HG03175 (cell line): ENCODE results near the gene EDEM1.
"Not testable (repeated sequence)": the region's sequence is repeated elsewhere in the genome, so short reads cannot be mapped to it uniquely, and the experiment has no call there.

ENCODE experiments used
- ATAC-seq: cut with Tn5 transposase; IDR thresholded peaks from one replicate; pipeline ENCODE4 v1.9.1; 2021; ENCODE audit warnings: mild to moderate bottlenecking, moderate library complexity; ENCODE audit not compliant: unreplicated experiment

EDEM1 gene

DNA sequence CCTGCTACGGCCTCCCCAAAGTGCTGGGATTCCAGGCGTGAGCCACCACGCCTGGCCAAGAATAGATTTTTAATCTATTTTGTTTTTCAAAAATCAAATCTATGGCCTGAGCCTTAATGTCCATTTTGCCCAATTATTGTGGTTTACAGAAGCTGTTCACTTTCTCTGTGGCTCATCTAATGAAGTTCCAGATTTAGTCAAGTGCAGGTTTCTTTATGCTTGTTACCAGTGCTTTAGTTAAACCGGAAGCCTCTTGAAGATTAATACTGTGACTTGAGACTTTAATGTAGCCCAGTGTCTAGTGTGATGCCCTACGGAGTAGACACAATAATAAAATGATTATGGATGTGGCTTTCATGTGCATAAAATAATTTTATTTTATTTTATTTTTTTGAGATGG, 16.5 kb upstream of the EDEM1 start:
- ATAC-seq, result no peak

DNA sequence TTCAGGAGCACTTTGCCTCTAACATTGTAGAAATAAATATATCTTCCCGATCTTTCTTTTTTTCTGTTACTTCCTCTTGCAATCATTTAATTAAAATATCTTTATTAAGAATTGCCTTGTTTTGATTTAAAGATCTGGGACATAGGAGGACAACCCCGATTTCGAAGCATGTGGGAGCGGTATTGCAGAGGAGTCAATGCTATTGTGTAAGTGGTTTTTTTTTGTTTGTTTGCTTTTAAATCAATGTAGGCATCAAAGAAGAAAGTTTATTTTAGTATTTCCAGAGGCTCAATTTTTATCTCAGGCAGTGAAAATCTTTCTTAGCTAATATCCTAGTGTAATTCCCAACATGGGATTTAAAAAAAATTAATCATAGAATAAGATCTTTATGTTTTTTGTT, 15.5 kb upstream of the EDEM1 start:
- no peak for ATAC-seq

DNA sequence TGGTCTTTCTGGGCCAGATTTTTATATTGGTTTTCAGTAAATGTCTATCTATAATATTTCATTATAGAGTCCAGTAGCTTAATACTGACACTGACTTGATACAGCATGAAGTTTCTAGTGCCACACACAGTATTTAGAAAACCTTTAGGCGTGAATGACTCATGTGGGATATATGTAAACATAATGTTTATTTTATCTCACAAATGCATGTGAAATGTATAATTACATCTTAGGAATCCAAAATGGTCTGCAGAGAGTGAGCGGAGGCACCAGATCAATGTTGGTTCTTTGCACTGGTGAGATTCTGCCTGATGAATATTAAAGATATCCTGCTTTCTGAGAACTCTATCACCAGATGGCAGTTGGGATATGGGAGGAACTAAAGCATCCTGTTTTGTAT, 8.5 kb upstream of the EDEM1 start:
- ATAC-seq, result not testable (repeated sequence)

DNA sequence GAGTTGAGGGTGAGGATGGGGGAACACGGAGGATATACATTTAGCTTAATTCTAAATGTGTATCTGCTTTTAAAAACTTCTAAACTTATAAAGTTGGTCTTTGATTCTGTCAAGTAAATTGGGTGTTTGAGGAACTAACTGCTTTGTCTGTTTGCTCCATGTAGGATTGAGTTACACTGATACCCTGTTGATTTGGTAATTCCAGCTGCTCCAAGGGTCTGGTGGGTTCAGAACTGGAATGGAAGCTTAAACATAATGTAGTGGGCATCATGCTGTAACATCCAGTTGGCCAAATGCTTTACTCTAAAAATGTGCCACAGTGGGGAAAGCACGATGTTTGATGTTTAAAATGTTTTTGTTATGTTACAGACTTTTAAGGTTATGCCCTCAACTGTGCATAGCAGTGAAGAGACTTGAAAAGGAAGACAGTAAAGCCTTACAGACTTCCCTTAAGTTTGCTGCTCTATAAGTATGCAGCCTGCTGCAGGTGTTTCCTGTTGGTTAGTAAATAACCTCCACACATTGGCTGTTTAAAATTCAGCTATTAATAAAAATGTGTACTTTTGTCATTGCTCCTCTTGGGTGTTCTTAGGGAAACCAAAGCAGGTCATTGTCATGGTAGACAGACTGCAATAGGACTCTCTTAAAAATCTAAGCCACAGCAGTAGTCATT, 5.9 kb upstream of the EDEM1 start:
- peak; percentile 78 for ATAC-seq

DNA sequence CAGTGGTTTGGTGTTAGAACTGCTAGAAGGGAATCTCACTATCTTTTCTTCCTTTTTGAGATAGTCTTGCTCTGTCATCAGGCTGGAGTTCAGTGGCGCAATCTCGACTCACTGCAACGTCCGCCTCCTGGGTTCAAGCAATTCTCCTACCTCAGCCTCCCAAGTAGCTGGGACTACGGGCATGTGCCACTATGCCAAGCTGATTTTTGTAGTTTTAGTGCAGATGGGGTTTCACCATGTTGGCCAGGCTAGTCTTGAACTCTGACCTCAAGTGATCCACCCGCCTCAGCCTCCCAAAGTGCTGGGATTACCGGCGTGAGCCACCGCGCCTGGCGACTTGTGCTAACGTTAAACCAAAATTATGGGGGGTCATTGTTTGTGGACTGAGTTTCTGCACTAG, 3.8 kb upstream of the EDEM1 start:
- ATAC-seq, result not testable (repeated sequence)

DNA sequence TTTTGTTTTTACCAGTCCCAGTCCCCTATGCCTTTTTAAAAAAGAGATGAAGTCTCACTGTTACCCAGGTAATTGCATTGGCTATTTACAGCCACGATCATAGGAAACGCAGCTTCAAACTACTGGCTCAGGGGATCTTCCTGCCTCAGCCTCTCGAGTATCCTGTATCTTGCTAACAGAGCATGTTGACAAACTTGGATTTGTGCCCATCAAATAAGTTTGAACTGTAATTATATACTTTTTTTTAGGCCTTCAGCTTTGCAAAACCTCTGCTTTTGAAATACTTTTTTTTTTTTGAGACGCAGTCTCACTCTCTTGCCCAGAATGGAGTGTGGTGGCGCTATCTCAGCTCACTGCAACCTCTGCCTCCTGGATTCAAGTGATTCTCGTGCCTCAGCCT, 3.0 kb upstream of the EDEM1 start:
- ATAC-seq, result no peak

DNA sequence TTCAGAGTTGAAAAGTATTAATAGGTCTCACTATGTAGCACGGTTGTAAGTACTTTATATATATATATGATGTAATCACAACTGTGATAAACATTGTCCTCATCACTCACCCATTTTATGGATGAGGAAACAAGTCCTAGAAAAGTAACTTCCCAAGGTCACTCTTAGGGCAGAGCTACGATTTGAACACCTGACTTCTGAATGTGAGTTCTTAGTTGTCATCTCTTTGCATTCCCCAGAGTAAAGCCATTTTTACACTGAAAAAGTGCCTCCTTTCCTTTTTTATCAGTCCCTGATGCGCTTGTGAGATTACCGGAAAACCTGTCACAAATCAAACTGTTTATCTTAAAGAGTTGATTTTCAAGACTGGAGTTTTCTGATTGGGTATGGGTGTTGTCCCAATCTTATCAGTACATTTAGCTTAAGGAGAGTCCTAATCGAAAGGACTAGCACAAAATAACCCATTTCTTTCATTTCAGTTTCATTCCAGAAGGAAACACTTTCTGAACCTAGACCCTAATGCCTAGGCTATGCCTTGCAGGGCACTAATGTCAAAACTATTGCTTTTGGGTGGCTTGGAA, 2.3 kb upstream of the EDEM1 start:
- ATAC-seq, result no peak

DNA sequence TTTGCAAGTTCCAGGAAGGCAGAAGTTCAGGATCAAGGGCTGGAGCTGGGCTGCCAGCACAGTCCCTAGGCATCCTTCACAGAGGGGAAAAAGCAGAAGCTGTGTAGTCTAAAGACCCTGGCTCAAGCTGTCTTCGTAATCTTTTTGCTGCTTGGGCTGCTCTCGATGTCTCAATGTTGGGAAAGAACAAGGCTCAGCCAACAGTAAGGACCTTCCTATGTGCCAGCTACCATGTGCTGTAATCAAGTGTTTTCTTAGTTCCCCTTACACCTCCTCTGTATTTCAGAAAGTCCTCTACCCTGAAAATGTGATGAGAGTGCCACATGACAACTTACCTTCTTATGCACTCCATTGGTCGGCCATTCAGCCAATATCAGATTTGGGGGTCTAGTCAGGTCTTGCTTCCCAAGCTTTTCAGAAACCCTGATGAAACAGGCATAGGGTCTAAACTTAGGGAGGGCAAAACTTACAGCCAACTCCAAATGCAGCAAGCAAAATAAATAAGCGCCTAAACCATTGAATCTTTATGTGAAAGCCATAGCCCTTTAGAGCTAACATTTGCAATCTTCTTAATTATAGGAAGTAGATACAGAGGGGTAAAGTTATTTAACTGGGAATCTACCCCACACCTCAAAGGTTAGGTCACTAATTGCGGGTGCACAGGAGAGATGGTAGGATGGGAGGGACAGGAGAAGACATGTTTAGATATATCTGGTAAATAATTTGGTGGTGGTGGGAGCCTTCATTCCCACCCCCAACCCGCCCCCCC, 1.2 kb upstream of the EDEM1 start:
- no peak for ATAC-seq

DNA sequence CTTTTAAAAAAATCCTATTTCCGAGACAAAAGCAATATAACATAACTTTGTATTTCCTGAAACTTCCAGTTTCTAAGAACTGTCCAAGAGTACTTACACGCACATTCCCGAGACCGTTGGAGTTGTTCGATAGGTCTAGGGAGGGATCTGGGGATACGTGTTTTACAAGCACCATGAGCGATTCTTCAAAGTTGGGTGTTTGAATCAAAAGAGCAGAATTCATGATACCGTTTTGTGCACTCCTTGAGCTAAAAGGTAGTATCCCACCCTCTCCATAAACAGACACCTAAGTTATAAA, 700 bp upstream of the EDEM1 start:
- ATAC-seq, result no peak

DNA sequence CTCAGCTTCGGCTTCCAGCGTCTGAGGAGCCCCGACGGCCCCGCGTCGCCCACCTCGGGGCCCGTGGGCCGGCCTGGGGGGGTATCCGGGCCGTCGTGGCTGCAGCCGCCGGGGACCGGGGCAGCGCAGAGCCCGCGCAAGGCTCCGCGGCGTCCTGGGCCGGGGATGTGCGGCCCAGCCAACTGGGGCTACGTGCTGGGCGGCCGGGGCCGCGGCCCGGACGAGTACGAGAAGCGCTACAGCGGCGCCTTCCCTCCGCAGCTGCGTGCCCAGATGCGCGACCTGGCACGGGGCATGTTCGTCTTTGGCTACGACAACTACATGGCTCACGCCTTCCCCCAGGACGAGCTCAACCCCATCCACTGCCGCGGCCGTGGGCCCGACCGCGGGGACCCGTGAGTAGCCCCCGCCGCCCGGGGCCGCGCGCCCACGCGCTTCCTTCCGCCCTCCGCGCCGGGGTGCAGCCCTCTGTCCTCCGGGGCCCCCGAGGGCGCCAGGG, 462 bp downstream of the EDEM1 start:
- peak; percentile 22 for ATAC-seq

DNA sequence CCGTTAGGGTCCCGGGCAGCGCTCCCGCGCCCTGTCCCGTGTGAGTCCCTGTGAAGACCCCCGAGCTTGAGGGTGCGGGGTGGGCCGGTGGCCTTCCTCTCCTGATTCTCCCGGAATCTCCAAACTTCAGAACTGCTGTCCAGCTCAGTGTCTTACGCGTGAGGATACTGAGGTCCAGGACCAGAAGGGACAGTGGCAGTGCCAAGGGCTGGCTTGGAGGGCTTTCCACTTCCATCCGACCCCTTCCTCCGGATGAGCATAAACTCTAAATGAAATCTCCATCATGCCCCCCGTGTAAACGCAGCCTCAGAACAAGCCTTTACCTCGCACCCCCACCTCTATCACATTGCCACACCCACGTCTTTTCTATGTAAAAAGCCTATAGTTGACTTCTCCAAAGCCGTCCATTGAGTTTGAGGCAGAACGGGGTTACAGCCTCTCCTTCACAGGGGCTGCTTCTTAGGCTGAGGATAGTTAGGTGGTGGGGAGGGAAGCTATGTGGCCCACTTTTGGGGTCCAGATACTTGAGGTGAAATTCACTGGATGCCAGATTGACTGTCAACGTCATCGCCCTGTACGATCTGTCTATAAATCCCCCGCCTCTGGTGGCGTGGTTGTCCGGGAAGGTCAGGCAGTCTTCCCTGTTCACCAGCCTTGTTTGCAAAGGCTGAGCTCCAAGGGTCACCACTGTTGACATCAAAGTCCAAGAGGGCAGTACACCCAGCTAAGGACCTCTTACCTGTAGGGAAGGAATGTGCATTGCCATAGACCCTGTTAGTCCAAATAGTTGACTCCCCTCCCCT, 1.1 kb downstream of the EDEM1 start:
- ATAC-seq, result peak; percentile 9

DNA sequence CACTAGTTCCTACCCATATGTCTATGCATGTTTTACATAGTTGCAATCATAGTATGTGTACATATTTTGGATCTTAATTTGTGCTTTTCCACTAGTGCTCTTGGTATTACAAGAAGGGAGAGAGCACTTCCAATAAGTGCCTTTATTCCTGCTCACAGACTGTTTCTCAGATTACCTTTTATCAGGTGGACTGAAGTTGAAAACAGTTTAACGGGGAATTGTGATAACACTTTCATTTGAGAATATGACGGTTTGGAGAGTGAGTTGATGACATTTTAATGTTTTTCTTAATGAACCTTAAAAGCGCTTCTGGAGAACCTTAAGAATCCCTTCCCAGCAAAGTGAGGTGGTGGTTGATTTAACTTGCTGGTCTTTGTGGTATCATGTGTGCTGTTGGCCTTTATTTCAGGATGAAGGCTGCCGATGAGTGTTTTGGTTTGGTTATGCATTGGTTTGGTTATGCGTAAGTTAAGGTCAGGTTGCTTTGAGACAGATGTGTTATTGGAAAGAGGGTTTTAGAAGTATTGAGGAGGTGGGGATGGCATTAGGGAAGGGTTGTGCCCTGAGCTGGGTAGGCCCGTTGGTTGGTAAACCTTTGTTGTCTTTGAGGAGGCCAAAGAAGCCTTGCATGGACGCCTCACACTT, 2.8 kb downstream of the EDEM1 start:
- no peak for ATAC-seq

DNA sequence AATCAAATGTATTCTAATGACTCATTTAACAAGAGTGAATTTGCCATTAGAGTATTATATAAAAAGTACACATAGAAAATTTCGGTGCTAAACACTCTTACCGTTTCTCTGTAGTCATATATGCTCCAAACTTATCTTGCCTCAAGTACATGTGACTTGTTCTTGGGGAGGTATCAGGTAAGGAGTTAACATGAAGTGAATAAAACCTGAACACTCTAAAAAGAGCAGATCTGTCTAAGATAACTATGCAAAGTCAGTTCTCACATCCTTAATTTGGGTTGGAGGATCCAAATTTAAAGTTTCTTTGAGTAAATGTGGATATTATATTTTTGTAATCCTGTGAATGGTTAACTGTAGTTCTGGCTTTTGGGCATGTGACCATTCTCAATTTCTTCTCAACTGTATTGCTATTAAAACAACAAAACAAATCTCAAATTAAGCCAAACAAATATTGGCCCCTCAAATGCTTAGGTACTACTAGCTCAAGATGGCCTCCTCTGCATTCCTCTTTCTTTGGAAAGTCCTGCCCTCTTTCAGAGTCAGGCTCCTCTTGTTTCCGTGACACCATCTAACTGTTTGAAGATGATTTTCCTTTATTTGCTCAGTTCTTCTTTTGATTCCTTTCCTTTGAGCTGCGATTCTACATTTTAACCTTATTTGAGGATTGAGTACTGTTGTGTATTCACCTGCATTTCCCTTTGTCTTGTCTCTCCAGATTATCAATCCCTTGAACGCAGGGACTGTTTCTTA, 4.2 kb downstream of the EDEM1 start:
- ATAC-seq, result no peak

DNA sequence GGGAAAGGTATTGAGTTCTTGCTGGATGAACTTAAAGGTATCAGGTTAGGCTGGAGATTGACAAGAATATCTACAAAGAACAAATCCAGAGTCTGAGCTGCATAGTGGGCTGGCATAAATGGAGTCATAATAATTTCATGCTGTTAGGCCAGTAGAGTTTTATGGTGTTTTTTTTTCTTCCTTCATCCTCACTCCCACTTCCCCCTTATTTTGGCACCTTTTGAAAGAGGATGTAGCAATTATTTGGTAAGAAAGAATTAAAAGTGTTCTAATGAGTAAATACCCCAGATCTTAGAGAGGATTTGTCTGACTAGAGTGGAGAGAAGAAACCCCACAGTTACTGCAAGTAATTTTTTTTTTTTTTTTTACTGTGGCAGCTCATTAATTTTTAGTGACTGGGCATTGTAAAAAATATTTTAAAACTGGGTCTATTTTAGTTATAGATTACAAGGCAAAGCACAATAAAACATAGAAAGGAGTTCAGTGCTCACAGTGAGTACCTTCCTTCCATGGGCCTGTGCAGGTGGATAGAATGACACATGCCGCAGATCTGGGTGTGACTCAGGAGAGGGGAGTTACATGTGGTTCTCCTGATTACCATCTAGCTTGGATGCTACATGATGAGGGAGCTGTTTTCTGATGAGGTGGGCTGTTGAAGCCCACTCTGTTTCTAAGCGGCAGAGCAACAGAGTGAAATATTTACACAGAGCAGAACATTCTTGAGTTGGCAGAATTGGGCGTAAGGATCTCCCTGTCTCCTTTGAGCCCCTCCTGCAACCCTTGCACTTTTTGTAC, 5.3 kb downstream of the EDEM1 start:
- no peak for ATAC-seq

DNA sequence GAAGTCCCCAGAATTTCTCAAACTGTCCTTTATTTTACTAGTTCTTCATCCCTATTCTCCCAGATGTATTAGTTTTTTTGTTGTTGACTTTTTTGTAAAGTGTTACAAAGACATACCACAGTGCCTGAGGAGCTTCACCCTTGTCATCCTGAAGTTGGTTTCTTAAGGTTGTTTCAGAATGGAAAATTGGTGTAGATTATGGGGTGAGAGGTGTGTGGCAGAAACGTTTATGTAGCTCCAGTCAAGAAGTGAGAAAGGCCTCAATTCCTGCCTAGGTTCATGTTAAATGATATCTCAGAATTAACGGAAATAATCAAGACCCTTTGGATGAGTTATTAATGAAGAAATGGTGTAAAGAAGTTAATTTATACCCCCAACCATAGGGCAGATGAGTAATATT, 6.8 kb downstream of the EDEM1 start:
- no peak for ATAC-seq

DNA sequence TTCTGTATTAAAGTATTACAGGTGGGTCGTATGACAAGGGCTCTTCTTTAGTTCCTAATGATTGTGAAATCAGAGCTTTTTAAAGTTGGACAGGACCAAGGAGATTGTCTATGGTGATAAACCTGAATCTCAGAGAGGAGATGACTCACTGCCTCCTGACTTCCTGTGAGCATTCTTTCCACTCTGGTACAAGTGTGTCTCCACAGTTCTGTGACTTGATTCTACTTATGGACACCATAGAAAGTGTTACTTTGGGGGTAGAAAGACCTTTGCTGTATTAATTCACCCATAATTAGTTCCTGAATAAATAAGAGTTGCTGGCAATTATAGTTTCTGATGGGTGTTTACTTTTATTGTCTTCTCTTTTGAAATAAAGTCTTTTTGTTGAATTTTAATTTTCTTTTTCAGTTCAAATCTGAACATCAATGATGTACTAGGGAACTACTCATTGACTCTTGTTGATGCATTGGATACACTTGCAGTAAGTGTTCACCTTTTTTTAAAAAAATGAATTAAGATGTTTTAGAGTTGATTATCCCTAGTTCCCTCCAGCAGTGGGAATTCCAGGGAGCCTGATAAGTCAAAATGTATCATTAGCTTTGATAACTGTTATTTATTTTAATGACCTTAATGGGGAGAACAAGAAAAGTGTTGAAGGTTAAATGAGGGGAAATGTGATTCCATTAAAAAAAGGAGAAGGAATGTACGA, 7.4 kb downstream of the EDEM1 start:
- peak; percentile 38 for ATAC-seq

DNA sequence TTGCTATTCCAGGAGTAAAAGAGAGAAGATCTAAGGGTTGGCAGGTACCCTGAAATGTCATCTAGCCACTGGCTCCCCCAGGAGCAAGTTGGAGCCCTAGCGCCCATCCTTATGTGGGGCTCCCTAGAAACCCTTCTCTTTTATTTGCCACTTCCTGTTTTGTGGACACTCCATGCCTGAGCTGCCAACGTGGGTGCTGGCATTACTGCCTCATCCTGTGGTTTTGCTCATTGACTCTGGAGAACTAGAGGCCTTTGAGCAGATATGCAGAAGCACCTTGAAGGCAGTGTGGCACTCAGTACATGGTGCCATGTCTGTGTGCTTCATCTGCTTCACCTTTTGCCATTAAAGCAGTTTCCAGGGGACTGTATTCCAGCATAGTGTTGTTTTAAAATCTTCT, 8.1 kb downstream of the EDEM1 start:
- ATAC-seq, result no peak

DNA sequence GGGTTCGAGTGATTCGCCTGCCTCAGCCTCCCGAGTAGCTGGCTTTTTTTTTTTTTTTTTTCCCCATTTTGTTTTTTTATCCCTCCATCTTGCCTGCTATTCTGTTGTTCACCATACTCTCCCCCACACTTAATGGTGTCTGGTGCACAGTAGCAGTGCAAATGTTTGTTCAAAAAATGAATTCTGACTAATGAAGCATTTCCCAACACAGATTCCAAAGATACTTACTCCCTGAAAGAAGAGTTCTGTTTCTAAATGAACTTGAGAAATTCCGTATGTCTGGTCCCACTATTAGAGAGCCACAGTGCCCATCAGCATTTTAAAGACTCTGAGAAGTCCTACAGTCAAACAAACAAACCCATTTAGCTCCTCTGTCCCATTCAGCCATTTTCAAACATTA, 9.5 kb downstream of the EDEM1 start:
- ATAC-seq, result no peak
